ENCODE measurements around the gene ACTA2. TPM values are rescaled to one million over a fixed set of nuclear protein-coding genes. Genes with fewer than 3 reads are reported as not detected.

The ACTA2 gene
- 100 to 1,000 TPM; 112 to 178 (median 164) TPM for total RNA-seq (2021; fragmentation: NEBNext Ultra II Directional; extraction: Animal tissue kit (Norgen Biotek cat#: 25700))
- long read RNA-seq, transcript ACTA2-201 (9 exons, 1,349 nt): major isoform, 61 of 189 reads
- long read RNA-seq, partial matches to known transcripts: 5 of 189 reads
- long read RNA-seq, other reads (novel, unspliced or antisense): 123 of 189 reads

DNA sequence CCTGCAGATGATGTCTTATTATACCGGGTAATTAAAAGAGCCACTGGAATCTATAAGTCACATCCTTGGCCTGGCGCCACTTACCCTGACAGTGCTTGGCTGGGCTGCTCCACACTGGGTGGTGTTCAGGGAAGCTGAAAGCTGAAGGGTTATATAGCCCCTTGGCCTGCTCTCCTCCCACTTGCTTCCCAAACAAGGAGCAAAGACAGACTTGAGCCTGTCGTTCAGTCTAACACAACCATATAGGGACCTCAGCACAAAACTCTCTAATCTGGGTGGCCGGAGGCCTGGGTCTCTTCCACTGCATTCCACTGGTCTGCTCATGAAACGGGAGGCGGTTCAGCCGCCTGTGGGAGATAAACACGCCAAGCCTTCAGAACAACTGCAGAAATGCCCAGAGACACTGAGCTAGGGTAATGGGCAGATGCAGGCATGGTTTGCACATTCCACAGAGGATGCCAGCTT lies at the start of gene ACTA2:
ACTA2 (minus strand) TSS at position 127 of the 465 bp plus-strand sequence. CDS start 3,843 bp downstream, outside the sequence.
- DNase-seq: peak; percentile 42
- TF ChIP-seq, protein P1, sequence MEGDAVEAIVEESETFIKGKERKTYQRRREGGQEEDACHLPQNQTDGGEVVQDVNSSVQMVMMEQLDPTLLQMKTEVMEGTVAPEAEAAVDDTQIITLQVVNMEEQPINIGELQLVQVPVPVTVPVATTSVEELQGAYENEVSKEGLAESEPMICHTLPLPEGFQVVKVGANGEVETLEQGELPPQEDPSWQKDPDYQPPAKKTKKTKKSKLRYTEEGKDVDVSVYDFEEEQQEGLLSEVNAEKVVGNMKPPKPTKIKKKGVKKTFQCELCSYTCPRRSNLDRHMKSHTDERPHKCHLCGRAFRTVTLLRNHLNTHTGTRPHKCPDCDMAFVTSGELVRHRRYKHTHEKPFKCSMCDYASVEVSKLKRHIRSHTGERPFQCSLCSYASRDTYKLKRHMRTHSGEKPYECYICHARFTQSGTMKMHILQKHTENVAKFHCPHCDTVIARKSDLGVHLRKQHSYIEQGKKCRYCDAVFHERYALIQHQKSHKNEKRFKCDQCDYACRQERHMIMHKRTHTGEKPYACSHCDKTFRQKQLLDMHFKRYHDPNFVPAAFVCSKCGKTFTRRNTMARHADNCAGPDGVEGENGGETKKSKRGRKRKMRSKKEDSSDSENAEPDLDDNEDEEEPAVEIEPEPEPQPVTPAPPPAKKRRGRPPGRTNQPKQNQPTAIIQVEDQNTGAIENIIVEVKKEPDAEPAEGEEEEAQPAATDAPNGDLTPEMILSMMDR (IDR thresholded peaks at IDR 0.05): no peak
- peak within 1 kb of the TSS; percentile 84 for H3K4me3 Mint-ChIP-seq
- peaks cover 53% of the 10 kb centered on the region for H3K4me1 Mint-ChIP-seq (ENCODE audit: low read depth)
- peak within 1 kb of the TSS; percentile 92 for H3K27ac Mint-ChIP-seq
- H3K9me3 Mint-ChIP-seq: no peaks in the 10 kb centered on the region
- H3K36me3 Mint-ChIP-seq (ENCODE audit: low read depth): no peaks in the 10 kb centered on the region; the same call in 1 of the 2 replicates
- H3K27me3 Mint-ChIP-seq (ENCODE audit: insufficient read depth): no peaks in the 10 kb centered on the region

DNA sequence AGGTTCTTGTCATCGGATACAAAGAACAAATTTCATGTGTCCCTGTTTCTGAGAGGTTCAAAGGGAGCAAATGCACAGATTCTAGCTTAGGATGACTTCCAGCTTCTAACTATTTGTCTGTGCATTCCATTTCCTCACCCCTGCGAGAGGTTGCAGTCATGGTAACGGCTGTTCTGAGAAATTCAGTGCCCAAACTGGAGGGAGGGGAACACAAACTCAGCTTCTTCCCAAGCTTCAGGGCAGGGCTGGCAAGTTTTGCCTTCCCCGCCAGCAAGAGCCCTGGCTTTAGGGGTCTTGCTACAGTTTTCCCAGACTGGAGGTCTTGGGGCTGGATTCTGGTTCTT lies 49.1 kb upstream of the ACTA2 start:
- Mint-ChIP-seq H3K9me3 (no peaks in the 10 kb centered on the region), H3K4me3 (no peak overlapping the region), H3K27ac (0 out of 2 replicates have a peak overlapping the region, but pooled peaks have one; percentile 71), H3K36me3 (ENCODE audit: low read depth) (peaks cover 16% of the 10 kb centered on the region), H3K4me1 (ENCODE audit: low read depth) (peaks cover 53% of the 10 kb centered on the region), H3K27me3 (ENCODE audit: insufficient read depth) (no peaks in the 10 kb centered on the region)
- DNase-seq: no peak
- TF ChIP-seq, protein P1 (IDR thresholded peaks at IDR 0.05): no peak

DNA sequence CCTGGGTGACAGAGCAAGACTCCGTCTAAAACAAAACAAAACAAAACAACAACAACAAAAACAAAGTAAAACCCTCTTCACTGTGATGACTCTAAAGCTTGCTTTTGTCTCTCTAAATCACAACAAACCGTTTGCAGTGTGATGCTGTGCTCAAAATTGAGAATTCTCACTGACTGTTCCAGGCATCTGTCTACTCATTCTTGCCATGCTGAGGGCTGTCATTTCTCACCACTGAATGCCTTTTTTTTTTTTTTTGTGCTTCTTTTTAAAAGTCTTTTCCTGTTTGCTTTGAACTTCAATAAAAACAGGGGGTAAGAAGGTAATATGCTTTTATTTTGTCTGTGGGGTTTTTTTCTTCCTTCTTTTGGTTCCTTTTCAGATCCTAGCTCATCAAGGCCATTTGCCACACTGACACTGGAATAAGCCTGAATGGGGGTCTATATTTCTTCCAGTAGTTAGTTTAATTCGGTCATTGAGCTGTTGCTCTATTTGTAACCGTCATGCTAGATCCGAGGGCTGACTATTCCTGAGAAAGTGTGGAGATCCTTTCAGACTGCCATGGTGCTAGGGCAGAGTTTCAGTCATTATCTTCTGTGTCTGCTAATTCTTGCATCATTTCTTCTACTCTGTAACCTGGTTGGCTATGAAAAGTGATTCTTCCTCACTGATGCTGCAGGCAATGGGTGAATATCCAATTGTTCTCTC lies 48.6 kb upstream of the ACTA2 start:
- H3K4me3 Mint-ChIP-seq: no peak overlapping the region
- peak overlapping the region; percentile 71 for H3K27ac Mint-ChIP-seq
- TF ChIP-seq, protein P1 (IDR thresholded peaks at IDR 0.05): no peak
- H3K36me3 Mint-ChIP-seq (ENCODE audit: low read depth): peaks cover 16% of the 10 kb centered on the region
- DNase-seq: no peak
- peaks cover 59% of the 10 kb centered on the region for H3K4me1 Mint-ChIP-seq (ENCODE audit: low read depth)
- H3K27me3 Mint-ChIP-seq (ENCODE audit: insufficient read depth): no peaks in the 10 kb centered on the region
- H3K9me3 Mint-ChIP-seq: no peaks in the 10 kb centered on the region

DNA sequence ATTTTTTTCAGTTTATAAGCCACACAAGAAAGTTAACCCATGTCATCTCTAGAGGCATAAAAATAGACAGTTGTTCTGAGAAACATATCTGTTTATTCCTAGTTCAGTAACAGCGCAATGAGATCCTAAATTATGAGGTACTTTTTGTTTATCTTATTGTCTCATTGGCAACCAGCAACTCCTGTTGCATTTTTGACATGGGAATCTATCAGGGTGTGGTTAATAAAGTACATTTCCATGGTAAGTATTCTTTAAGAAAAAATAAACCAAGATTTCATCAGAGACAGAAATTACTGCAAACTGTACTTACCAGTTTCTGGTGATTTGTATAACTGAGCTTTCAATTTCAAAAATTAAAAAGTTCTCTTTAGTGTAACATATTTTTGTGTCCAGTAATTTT lies 47.1 kb upstream of the ACTA2 start:
- Mint-ChIP-seq H3K27ac (peak overlapping the region; percentile 46), H3K27me3 (ENCODE audit: insufficient read depth) (no peaks in the 10 kb centered on the region), H3K36me3 (ENCODE audit: low read depth) (peaks cover 18% of the 10 kb centered on the region), H3K4me3 (no peak overlapping the region), H3K4me1 (ENCODE audit: low read depth) (peaks cover 72% of the 10 kb centered on the region), H3K9me3 (no peaks in the 10 kb centered on the region)
- no peak for DNase-seq
- TF ChIP-seq, protein P1 (IDR thresholded peaks at IDR 0.05): no peak

DNA sequence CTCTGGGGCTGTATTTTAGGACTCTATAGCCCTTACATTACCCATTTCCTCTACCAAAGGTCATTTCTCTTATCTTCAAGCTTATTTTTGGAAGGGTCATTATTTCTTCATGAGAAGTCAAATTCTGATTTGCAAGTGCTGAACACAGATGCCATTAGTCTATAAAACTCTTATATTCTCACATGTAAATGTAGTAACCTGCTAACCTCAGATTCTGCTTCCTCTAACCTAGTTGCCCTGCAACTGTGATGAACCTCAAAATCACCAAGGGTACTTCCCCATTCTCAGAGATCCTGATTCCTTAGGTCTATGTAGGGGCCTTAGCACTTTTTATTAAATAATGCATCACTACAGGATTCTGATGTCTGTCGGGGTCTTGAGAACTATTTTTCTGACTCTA lies 44.4 kb upstream of the ACTA2 start:
- Mint-ChIP-seq H3K27ac (no peak overlapping the region), H3K4me1 (ENCODE audit: low read depth) (peaks cover 82% of the 10 kb centered on the region), H3K36me3 (ENCODE audit: low read depth) (peaks cover 17% of the 10 kb centered on the region), H3K27me3 (ENCODE audit: insufficient read depth) (no peaks in the 10 kb centered on the region), H3K4me3 (no peak overlapping the region), H3K9me3 (no peaks in the 10 kb centered on the region)
- DNase-seq: no peak
- TF ChIP-seq, protein P1 (IDR thresholded peaks at IDR 0.05): no peak

Data from HFFc6 (cell line).